Measurements from ENCODE around the gene ISY1.
"Not testable (repeated sequence)": the region's sequence is repeated elsewhere in the genome, so short reads cannot be mapped to it uniquely, and the experiment has no call there.

The ISY1 gene

GRCh38 chr3:129185783-129186182 lies 24.9 kb upstream of the ISY1 start:
- Histone ChIP-seq H3K79me2 (ENCODE audit: control insufficient read depth, low read length) (peaks cover 81% of the 10 kb centered on the region), H3K9me2 (replicated peaks; ENCODE audit: control insufficient read depth, low read length) (no peaks in the 10 kb centered on the region), H3K4me3 (ENCODE audit: low read length) (peak overlapping the region; percentile 91), H3K27ac (ENCODE audit: low read depth, low read length) (no peak overlapping the region), H3K27me3 (ENCODE audit: control insufficient read depth, low read length) (no peaks in the 10 kb centered on the region), H3K36me3 (ENCODE audit: control insufficient read depth, low read length) (peaks cover 53% of the 10 kb centered on the region), H3K9me3 (ENCODE audit: control insufficient read depth, insufficient read depth, low read length) (no peaks in the 10 kb centered on the region), H4K20me1 (ENCODE audit: control insufficient read depth, insufficient read depth, low read depth, low read length) (peaks cover 11% of the 10 kb centered on the region), H3K4me1 (ENCODE audit: control insufficient read depth, low read length) (peaks cover 51% of the 10 kb centered on the region), H3K4me2 (ENCODE audit: low read length) (peak overlapping the region; percentile 75), H3F3A (ENCODE audit: control insufficient read depth, insufficient read depth) (peaks cover 15% of the 10 kb centered on the region)
- TF ChIP-seq EZH2phosphoT487 (IDR thresholded peaks at IDR 0.05; ENCODE audit: borderline replicate concordance, low read length): no peak
- TF ChIP-seq, protein P1, sequence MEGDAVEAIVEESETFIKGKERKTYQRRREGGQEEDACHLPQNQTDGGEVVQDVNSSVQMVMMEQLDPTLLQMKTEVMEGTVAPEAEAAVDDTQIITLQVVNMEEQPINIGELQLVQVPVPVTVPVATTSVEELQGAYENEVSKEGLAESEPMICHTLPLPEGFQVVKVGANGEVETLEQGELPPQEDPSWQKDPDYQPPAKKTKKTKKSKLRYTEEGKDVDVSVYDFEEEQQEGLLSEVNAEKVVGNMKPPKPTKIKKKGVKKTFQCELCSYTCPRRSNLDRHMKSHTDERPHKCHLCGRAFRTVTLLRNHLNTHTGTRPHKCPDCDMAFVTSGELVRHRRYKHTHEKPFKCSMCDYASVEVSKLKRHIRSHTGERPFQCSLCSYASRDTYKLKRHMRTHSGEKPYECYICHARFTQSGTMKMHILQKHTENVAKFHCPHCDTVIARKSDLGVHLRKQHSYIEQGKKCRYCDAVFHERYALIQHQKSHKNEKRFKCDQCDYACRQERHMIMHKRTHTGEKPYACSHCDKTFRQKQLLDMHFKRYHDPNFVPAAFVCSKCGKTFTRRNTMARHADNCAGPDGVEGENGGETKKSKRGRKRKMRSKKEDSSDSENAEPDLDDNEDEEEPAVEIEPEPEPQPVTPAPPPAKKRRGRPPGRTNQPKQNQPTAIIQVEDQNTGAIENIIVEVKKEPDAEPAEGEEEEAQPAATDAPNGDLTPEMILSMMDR (IDR thresholded peaks at IDR 0.05; ENCODE audit: low read depth, low read length, poor library complexity, severe bottlenecking): no peak

DNA sequence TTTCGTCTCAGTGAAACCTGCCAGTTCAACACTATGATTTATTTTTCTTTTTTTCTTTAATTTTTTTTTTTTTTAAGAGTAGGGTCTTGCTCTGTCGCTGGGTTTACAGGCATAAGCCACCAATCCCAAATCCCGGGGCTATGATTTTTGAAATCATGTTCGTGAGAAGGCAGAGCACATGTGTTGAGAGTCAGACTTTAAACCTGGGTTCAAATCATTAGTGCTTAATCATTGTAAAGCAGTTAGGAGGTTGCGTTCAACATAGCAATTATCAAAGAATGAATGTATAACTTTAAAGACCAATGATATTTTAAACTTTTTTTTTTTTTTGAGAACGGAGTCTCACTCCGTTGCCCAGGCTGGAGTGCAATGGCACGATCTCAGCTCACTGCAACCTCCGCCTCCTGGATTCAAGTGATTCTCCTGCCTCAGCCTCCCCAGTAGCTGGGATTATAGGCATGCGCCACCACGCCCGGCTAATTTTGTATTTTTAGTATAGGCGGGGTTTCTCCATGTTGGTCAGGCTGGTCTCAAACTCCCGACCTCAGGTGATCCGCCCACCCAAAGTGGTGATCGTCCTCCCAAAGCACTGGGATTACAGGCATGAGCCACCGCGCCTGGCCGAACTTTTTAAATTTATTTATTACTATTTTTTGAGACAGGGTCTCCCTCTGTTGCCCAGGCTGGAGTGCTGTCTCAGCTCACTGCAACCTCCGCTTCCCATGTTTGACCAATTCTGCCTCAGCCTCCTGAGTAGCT lies 24.1 kb upstream of the ISY1 start:
- Histone ChIP-seq H3K4me3 (ENCODE audit: low read length) (peak overlapping the region; percentile 91), H4K20me1 (ENCODE audit: control insufficient read depth, insufficient read depth, low read depth, low read length) (peaks cover 18% of the 10 kb centered on the region), H3K36me3 (ENCODE audit: control insufficient read depth, low read length) (peaks cover 61% of the 10 kb centered on the region), H3K4me1 (ENCODE audit: control insufficient read depth, low read length) (peaks cover 59% of the 10 kb centered on the region), H3K4me2 (ENCODE audit: low read length) (peak overlapping the region; percentile 75), H3K27ac (ENCODE audit: low read depth, low read length) (peak overlapping the region; percentile 78; the same call in 1 of the 2 replicates), H3F3A (ENCODE audit: control insufficient read depth, insufficient read depth) (peaks cover 15% of the 10 kb centered on the region), H3K79me2 (ENCODE audit: control insufficient read depth, low read length) (peaks cover 87% of the 10 kb centered on the region)
- not testable (repeated sequence) for H3K9me3 ChIP-seq (ENCODE audit: control insufficient read depth, insufficient read depth, low read length); H3K27me3 ChIP-seq (ENCODE audit: control insufficient read depth, low read length); H3K9me2 ChIP-seq (replicated peaks; ENCODE audit: control insufficient read depth, low read length)

GRCh38 chr3:129184396-129184657 lies 23.5 kb upstream of the ISY1 start:
- TF ChIP-seq, protein P1 (IDR thresholded peaks at IDR 0.05; ENCODE audit: low read depth, low read length, poor library complexity, severe bottlenecking): no peak
- no peak for TF ChIP-seq EZH2phosphoT487 (IDR thresholded peaks at IDR 0.05; ENCODE audit: borderline replicate concordance, low read length)
- Histone ChIP-seq H3K4me2 (ENCODE audit: low read length) (peak overlapping the region; percentile 75), H3K9me3 (ENCODE audit: control insufficient read depth, insufficient read depth, low read length) (no peaks in the 10 kb centered on the region), H3K4me1 (ENCODE audit: control insufficient read depth, low read length) (peaks cover 63% of the 10 kb centered on the region), H3K36me3 (ENCODE audit: control insufficient read depth, low read length) (peaks cover 67% of the 10 kb centered on the region), H3K27me3 (ENCODE audit: control insufficient read depth, low read length) (no peaks in the 10 kb centered on the region), H3K4me3 (ENCODE audit: low read length) (peak overlapping the region; percentile 91), H3F3A (ENCODE audit: control insufficient read depth, insufficient read depth) (peaks cover 15% of the 10 kb centered on the region), H3K27ac (ENCODE audit: low read depth, low read length) (peak overlapping the region; percentile 78), H3K9me2 (replicated peaks; ENCODE audit: control insufficient read depth, low read length) (no peaks in the 10 kb centered on the region), H4K20me1 (ENCODE audit: control insufficient read depth, insufficient read depth, low read depth, low read length) (peaks cover 18% of the 10 kb centered on the region), H3K79me2 (ENCODE audit: control insufficient read depth, low read length) (peaks cover 91% of the 10 kb centered on the region)

DNA sequence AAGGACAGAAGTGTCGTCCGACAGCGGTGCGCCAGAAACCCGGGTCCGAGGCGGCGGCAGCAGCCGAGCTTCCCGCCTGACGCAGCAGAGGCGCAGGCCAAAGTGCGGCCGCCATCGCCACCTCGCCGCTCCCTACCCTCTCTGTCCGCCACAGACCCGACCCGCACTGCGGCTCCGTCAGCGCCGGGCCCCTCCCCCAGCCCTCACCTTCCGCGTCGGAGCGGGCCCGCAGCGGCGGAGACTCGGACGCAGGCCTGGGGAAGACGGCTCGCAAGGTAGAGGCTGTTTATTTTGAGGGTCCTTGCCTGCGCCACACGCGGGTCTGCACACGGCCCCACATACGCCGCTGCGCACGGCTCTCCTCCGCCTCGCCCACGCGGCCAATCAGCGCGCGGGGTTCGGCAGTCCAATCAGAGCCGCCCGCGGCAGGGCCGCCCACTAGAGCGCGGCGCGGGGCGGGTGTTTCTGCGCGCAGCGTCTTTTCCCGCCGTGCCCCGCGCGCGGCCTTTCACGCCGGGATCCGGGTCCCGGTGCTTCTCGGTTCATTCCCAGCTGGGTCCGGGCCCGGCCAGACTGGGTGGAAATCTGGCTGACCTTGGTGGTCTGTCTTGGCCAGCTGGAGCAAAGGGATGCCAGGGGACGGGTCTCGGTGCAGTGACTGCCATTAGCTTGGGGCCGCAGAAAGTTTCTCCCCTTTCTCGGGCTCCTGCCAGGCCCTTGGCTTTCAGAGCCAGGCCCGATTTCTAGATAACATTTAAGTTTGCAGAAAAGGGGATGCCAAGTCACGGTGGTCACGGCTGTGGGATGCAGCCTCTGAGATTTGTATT lies 22.9 kb upstream of the ISY1 start, which contains the start of gene CNBP:
Gene CNBP (minus strand): TSS at position 328 of the 827 bp plus-strand sequence. CDS start 12,139 bp downstream, outside the sequence.
- H3K27ac ChIP-seq (ENCODE audit: low read depth, low read length): peak within 1 kb of the TSS; percentile 78
- TF ChIP-seq EZH2phosphoT487 (IDR thresholded peaks at IDR 0.05; ENCODE audit: borderline replicate concordance, low read length): no peak
- TF ChIP-seq, protein P1 (IDR thresholded peaks at IDR 0.05; ENCODE audit: low read depth, low read length, poor library complexity, severe bottlenecking): no peak
- peak within 1 kb of the TSS; percentile 91 for H3K4me3 ChIP-seq (ENCODE audit: low read length)
- no peaks in the 10 kb centered on the region for H3K9me2 ChIP-seq (replicated peaks; ENCODE audit: control insufficient read depth, low read length)
- H4K20me1 ChIP-seq (ENCODE audit: control insufficient read depth, insufficient read depth, low read depth, low read length): peaks cover 18% of the 10 kb centered on the region
- H3K4me2 ChIP-seq (ENCODE audit: low read length): peak within 1 kb of the TSS; percentile 81
- no peaks in the 10 kb centered on the region for H3K9me3 ChIP-seq (ENCODE audit: control insufficient read depth, insufficient read depth, low read length)
- peaks cover 73% of the 10 kb centered on the region for H3K36me3 ChIP-seq (ENCODE audit: control insufficient read depth, low read length)
- H3F3A ChIP-seq (ENCODE audit: control insufficient read depth, insufficient read depth): peaks cover 15% of the 10 kb centered on the region
- H3K27me3 ChIP-seq (ENCODE audit: control insufficient read depth, low read length): no peaks in the 10 kb centered on the region
- H3K79me2 ChIP-seq (ENCODE audit: control insufficient read depth, low read length): peaks cover 96% of the 10 kb centered on the region
- H3K4me1 ChIP-seq (ENCODE audit: control insufficient read depth, low read length): peaks cover 66% of the 10 kb centered on the region

Data from DOHH2 (cell line).